Psoas muscle (tissue), 8 donors: Measurements from ENCODE around the gene THUMPD2. TPM values are rescaled to one million over a fixed set of nuclear protein-coding genes. Genes with fewer than 3 reads are reported as not detected.

Experiments
- ATAC-seq, 4 donors: fragments of 200-7000 bp; cut with Tn5 transposase; one replicate each; pipeline ENCODE4 v1.9.1; 2020; ENCODE audit warnings: moderate library complexity in 3 of 4, mild to moderate bottlenecking in 2 of 4
- DNase-seq, 2 donors: peaks; one replicate each; pipeline ENCODE4 v3.0.0-alpha.2; 2020
- H3K27ac ChIP-seq: fragments of 200-600 bp; one replicate; pipeline ENCODE4 v1.8.0; 2022
- H3K27me3 ChIP-seq, 3 donors: fragments of 200-600 bp in 1 of 3; one replicate each; pipeline versions ENCODE4 v1.6.1 to v1.8.0; 2013 to 2022; ENCODE audit warnings: low read length in 2 of 3, mild to moderate bottlenecking in 2 of 3, moderate library complexity in 1 of 3; ENCODE audit not compliant: insufficient read depth in 3 of 3
- H3K36me3 ChIP-seq, 2 donors: fragments of 200-600 bp in 1 of 2; one replicate each; pipeline versions ENCODE4 v1.6.1 to v1.8.0; 2013 to 2022; ENCODE audit warnings: low read depth in 1 of 2, mild to moderate bottlenecking in 1 of 2, moderate library complexity in 1 of 2; ENCODE audit not compliant: insufficient read depth in 1 of 2
- H3K4me1 ChIP-seq: fragments of 200-600 bp; one replicate; pipeline ENCODE4 v1.8.0; 2022
- H3K4me3 ChIP-seq: fragments of 200-600 bp; one replicate; pipeline ENCODE4 v1.8.0; 2022; ENCODE audit warnings: mild to moderate bottlenecking
- H3K9me3 ChIP-seq: fragments of 200-600 bp; one replicate; pipeline ENCODE4 v1.8.0; 2022
- WGBS, 3 donors: extraction: QIAGEN DNeasy Blood & Tissue Kit; methylation state at CpG; one replicate each; pipeline versions ENCODE4 v1.1.6 to v1.1.7; 2013; 5-methylcytosine and 5-hydroxymethylcytosine counted together
- intact Hi-C, 2 donors: fragments of 100-400 bp; cut with DNase I; formaldehyde crosslinking; loops; one replicate each; pipeline versions ENCODE4 v1.11.0 to v1.14.2; 2022
- polyA plus RNA-seq, 3 donors: library from polyadenylated mRNA; stranded (reverse); fragments of 200-250 nt; gene quantifications; one replicate each; pipeline ENCODE4 v1.2.3, GENCODE V29; 2013
- total RNA-seq, 4 donors: library from RNA; stranded (reverse); fragmentation: NEBNext Ultra II Directional in 2 of 4; extraction: Animal tissue kit (Norgen Biotek cat#: 25700) in 2 of 4; gene quantifications; one replicate each; pipeline versions ENCODE4 v1.2.1 to v1.2.4, GENCODE V29; 2021 to 2023
- TF ChIP-seq, protein P1 (sequence below): fragments of 200-600 bp; IDR thresholded peaks from one replicate; pipeline ENCODE4 v1.8.0; 2022; ENCODE audit warnings: antibody characterized with exemption
- donor health status: healthy with polysubstance abuse.
- donor health status: DM: no; HTN: no; CAD: no; lungs with moderate emphysema.
- donor health status: Bipolar disorder and iron deficiency.
- donor health status: healthy.
- donor health status: DM: yes; HTN: yes; CAD: no.
- donor health status: DM: no; HTN: no; CAD: no.
- donor health status: DM: no; HTN: no; CAD: no.
- donor health status: DM: yes; HTN: yes; CAD: no.

The THUMPD2 gene
- total and polyA plus RNA-seq, 7 donors, result 6.5 to 12.7 (median 7.5) TPM

DNA sequence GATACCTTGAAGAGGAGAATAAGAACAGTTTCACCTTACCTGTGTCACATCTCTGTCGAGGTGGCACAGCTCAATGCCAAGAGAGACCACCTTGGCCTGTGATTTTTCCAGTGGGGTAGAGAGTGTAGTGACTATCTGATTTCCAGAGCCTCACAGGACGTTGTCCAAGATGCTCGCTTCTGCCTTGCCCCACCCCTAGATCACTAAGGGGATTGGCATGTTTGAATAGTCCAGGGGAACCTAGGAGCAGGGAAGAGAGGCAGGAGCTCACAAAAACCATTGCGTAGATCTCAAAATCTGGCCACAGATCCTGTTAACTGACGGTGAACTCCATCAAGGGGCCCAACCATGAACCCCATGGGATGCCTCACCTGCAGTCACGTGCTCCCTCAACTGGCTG is 89.2 kb downstream of the THUMPD2 start:
- intact Hi-C loops, result no loop called here
- TF ChIP-seq, protein P1, sequence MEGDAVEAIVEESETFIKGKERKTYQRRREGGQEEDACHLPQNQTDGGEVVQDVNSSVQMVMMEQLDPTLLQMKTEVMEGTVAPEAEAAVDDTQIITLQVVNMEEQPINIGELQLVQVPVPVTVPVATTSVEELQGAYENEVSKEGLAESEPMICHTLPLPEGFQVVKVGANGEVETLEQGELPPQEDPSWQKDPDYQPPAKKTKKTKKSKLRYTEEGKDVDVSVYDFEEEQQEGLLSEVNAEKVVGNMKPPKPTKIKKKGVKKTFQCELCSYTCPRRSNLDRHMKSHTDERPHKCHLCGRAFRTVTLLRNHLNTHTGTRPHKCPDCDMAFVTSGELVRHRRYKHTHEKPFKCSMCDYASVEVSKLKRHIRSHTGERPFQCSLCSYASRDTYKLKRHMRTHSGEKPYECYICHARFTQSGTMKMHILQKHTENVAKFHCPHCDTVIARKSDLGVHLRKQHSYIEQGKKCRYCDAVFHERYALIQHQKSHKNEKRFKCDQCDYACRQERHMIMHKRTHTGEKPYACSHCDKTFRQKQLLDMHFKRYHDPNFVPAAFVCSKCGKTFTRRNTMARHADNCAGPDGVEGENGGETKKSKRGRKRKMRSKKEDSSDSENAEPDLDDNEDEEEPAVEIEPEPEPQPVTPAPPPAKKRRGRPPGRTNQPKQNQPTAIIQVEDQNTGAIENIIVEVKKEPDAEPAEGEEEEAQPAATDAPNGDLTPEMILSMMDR, result no peak
- WGBS, 3 donors, result 95 to 96% (median 95%) methylated on average over 6 of the region's 6 CpGs

DNA sequence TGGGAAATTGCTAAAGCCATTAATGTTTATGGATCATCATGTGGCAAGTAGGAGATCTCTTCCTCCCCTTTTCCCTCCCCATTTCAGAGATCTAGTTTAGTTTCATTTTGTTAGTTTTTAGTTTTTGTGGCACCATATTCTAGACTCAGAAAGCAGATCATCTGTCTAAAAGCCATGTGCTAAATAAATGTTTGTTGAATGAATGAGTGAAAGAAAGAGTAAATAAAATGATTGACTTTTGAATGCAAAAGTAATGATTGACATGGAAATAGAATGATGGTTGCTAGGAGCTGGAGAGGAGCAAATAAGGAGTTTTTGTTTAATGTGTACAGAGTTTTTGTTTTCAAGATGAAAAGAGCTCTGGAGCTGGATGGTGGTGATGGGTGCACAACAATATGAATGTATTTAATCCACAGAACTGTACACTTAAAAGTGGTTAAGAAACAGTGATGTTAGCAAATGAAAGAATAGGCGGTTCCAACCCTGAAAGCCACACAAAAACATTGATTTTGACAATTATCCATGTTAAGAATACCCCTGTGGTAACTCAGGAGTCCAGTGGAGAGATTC is 89.7 kb downstream of the THUMPD2 start:
- Histone ChIP-seq H3K27me3 (no peaks in the 10 kb centered on the region), H3K4me1 (no peaks in the 10 kb centered on the region), H3K9me3 (peaks cover 4% of the 10 kb centered on the region), H3K4me3 (no peak overlapping the region), H3K36me3 (no peaks in the 10 kb centered on the region), H3K27ac (no peak overlapping the region)
- intact Hi-C loops, result no loop called here
- DNase-seq (no peak), ATAC-seq (no peak)
- TF ChIP-seq, protein P1, result no peak
- 93 to 100% (median 96%) methylated on average over 1 of the region's 1 CpG for WGBS, 3 donors

More for the DNA sequence above, 89.2 kb downstream of the THUMPD2 start:
- Histone ChIP-seq H3K27me3 (no peaks in the 10 kb centered on the region), H3K27ac (no peak overlapping the region), H3K36me3 (no peaks in the 10 kb centered on the region), H3K4me3 (no peak overlapping the region), H3K4me1 (peaks cover under 1% of the 10 kb centered on the region), H3K9me3 (peaks cover 4% of the 10 kb centered on the region)
- DNase-seq (no peak), ATAC-seq (no peak)

DNA sequence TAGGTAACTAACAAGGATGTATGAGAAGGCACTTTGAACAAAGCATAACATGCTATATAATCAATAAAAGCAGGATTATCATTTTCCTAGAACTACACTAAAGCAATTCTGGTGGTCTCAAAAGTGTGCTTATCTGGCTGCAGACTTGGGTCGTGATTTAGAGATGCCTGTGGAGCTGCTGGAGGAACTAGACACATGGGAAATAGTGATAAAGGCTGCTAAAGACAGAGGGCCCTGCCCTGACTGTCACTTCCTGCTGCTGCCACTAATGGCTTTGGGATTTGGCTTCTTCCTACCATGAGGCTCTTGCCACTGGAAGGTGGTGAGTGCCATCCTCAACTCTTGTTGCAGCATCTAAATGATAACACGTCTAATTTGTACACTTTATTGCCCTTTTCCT is 90.9 kb downstream of the THUMPD2 start:
- intact Hi-C loops, result no loop called here
- WGBS, 3 donors, result 57 to 61% (median 59%) methylated on average over 2 of the region's 2 CpGs
- peaks cover 4% of the 10 kb centered on the region for H3K9me3 ChIP-seq
- no peak for DNase-seq
- no peaks in the 10 kb centered on the region for H3K36me3 ChIP-seq
- no peak overlapping the region for H3K27ac ChIP-seq
- TF ChIP-seq, protein P1, result no peak
- no peak for ATAC-seq
- H3K4me3 ChIP-seq, result no peak overlapping the region
- no peaks in the 10 kb centered on the region for H3K4me1 ChIP-seq
- no peaks in the 10 kb centered on the region for H3K27me3 ChIP-seq

DNA sequence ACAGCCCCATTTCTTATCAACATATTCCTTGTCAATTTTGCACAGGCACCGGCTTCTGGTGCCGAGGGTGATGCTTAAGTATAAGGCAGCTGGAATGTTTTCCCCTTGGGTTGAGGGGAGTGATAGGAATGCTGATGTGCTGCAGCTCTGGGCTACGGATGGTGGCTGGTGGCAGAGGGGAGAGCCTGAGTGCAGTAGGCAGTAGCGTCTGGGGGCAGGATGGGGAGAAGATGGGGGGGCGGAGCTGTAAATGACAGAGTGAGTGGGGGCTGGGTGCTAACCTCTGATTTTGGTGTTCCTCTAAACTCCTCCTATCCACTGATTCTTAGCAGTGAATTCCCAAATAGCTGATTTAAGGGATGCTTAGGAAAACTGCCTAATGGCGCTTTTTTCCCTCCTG is 92.6 kb downstream of the THUMPD2 start:
- Histone ChIP-seq H3K4me1 (peaks cover 4% of the 10 kb centered on the region), H3K27me3 (no peaks in the 10 kb centered on the region), H3K36me3 (no peaks in the 10 kb centered on the region), H3K27ac (no peak overlapping the region), H3K4me3 (no peak overlapping the region), H3K9me3 (peaks cover 3% of the 10 kb centered on the region)
- no peak for DNase-seq
- intact Hi-C loops, result no loop called here
- TF ChIP-seq, protein P1, result no peak
- WGBS, 3 donors, result 78 to 85% (median 81%) methylated on average over 6 of the region's 6 CpGs
- no peak for ATAC-seq

Other genes starting within 250 kb of the THUMPD2 start
- 1 to 10 TPM in 3 of 4 donors, under 1 TPM in 1; 0.46 to 1.6 (median 1.2) TPM for gene TMEM178A, start 113.3 kb downstream of the THUMPD2 start, total RNA-seq
- under 1 TPM; 0.10 to 0.44 (median 0.14) TPM for gene TMEM178A, start 113.3 kb downstream of the THUMPD2 start, polyA plus RNA-seq